ENCODE measurements around the gene MIER3.

DNA sequence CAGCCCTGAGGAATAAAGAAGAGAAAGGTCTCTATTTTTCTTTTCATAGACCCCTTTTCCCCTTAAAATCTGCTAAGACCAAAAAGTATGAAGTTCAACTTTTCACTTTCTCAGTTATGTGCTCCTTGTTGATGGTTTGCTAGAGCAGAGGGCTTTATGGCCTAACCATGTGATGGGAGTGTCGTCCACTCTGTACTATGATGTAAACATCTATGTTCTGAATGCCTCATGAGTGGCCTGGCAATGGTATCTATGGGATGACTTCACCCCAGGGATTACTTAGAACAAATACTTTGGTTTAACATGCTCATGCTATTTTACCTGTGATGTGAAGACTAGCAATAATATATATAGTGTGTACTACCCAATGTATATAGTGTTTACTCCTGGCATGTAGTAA, 43.7 kb upstream of the MIER3 start:
- no peak for TF ChIP-seq POLR2A (IDR thresholded peaks at IDR 0.05)
- TF ChIP-seq, protein P1, sequence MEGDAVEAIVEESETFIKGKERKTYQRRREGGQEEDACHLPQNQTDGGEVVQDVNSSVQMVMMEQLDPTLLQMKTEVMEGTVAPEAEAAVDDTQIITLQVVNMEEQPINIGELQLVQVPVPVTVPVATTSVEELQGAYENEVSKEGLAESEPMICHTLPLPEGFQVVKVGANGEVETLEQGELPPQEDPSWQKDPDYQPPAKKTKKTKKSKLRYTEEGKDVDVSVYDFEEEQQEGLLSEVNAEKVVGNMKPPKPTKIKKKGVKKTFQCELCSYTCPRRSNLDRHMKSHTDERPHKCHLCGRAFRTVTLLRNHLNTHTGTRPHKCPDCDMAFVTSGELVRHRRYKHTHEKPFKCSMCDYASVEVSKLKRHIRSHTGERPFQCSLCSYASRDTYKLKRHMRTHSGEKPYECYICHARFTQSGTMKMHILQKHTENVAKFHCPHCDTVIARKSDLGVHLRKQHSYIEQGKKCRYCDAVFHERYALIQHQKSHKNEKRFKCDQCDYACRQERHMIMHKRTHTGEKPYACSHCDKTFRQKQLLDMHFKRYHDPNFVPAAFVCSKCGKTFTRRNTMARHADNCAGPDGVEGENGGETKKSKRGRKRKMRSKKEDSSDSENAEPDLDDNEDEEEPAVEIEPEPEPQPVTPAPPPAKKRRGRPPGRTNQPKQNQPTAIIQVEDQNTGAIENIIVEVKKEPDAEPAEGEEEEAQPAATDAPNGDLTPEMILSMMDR (IDR thresholded peaks at IDR 0.05 in 4 of 5, conservative IDR thresholded peaks at IDR 0.05 in 1 of 5): no peak
